ENCODE data around the gene CEP112. TPM values are rescaled to one million over a fixed set of nuclear protein-coding genes. Genes with fewer than 3 reads are reported as not detected.

Gene CEP112
- total and polyA plus RNA-seq, 2 of the 13 experiments (the other 11 are each of a cell fraction or from before 2014, with no cell fraction given) = 1.2 to 3.4 TPM

DNA sequence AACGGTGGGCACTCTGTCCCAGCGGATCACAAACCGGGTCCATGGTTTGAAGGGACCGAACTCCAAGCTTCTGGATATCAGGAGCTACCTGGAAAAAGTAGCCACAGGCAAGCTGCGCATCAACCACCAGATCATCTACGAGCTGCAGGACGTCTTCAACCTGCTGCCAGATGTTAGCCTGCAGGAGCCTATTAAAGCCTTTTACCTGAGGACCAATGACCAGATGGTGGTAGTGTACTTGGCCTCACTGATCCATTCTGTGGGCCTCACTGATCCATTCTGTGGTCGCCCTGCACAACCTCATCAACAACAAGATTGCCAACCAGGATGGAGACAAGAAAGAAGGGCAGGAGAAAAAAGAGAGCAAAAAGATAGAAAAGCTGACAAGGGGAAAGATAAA, 6.3 kb upstream of the CEP112 start:
- Histone ChIP-seq H3K27me3 (ENCODE audit: control insufficient read depth in 1 of 2, insufficient read depth in 2 of 2, low read length in 2 of 2) (no peaks in the 10 kb centered on the region), H3K4me2 (ENCODE audit: low read depth, low read length) (no peak overlapping the region), H3K79me2 (ENCODE audit: insufficient read depth, low read length) (no peaks in the 10 kb centered on the region), H3K9ac (ENCODE audit: insufficient read depth, low read depth, low read length) (no peak overlapping the region), H4K20me1 (ENCODE audit: insufficient read depth, low read length) (no peaks in the 10 kb centered on the region), H3K27ac (ENCODE audit: extremely low read length, insufficient read depth, low read length) (no peak overlapping the region), H3K4me1 (ENCODE audit: insufficient read depth, low read length) (peaks cover 16% of the 10 kb centered on the region), H2AFZ (ENCODE audit: low read length) (no peak overlapping the region), H3K9me3 (ENCODE audit: low read length) (no peaks in the 10 kb centered on the region), H3K4me3 (replicated peaks in 1 of 3; ENCODE audit: insufficient read depth in 1 of 3, low read depth in 2 of 3, low read length in 3 of 3) (no peak overlapping the region), H3K36me3 (replicated peaks in 1 of 2; ENCODE audit: control insufficient read depth in 1 of 2, insufficient read depth in 2 of 2, low read length in 2 of 2) (no peaks in the 10 kb centered on the region)
- no peak for FAIRE-seq
- ATAC-seq = no peak
- BruUV-seq (replicated peaks) = no TSS peak
- ChIA-PET CTCF (ENCODE audit: low intra/inter-chr PET ratio, low total read pairs) (no interaction called here), POLR2A (no interaction called here)
- no peak for TF ChIP-seq ZNF788 (CRISPR knock-in tag; IDR thresholded peaks at IDR 0.05; ENCODE audit: borderline replicate concordance)
- TF ChIP-seq ZNF124 (CRISPR knock-in tag; IDR thresholded peaks at IDR 0.05) = peak; percentile 93
- WGBS (ENCODE audit: low lambda C conversion rate) = 79% methylated on average over 8 of the region's 8 CpGs
- DNase-seq (ENCODE audit: low spot score) = no peak
- in situ Hi-C loops (cut with HindIII; ENCODE audit: extremely low pct_ligation_motif_present, low pct_unique_long_range_greater_than_20kb) (loop anchor here (10.0 kb wide), 1 partner anchor 707 kb away; no protein-coding TSS in a partner anchor), intact Hi-C loops (cut with micrococcal nuclease; ENCODE audit: unreplicated experiment) (no loop called here)

GRCh38 chr17:66192378-66192687, 400 bp upstream of the CEP112 start:
- WGBS (ENCODE audit: low lambda C conversion rate) = 3% methylated on average over 10 of the region's 10 CpGs
- Histone ChIP-seq H3K4me2 (ENCODE audit: low read depth, low read length) (peak overlapping the region; percentile 92), H3K9ac (ENCODE audit: insufficient read depth, low read depth, low read length) (no peak overlapping the region), H3K27ac (ENCODE audit: extremely low read length, insufficient read depth, low read length) (no peak overlapping the region), H3K36me3 (replicated peaks in 1 of 2; ENCODE audit: control insufficient read depth in 1 of 2, insufficient read depth in 2 of 2, low read length in 2 of 2) (no peaks in the 10 kb centered on the region), H3K9me3 (ENCODE audit: low read length) (no peaks in the 10 kb centered on the region), H3K4me1 (ENCODE audit: insufficient read depth, low read length) (peaks cover 23% of the 10 kb centered on the region), H3K79me2 (ENCODE audit: insufficient read depth, low read length) (peaks cover 3% of the 10 kb centered on the region), H3K4me3 (replicated peaks in 1 of 3; ENCODE audit: insufficient read depth in 1 of 3, low read depth in 2 of 3, low read length in 3 of 3) (peak overlapping the region; percentile 78 to 86 (median 79)), H3K27me3 (ENCODE audit: control insufficient read depth in 1 of 2, insufficient read depth in 2 of 2, low read length in 2 of 2) (no peaks in the 10 kb centered on the region; a peak in 1 of 5 replicates), H4K20me1 (ENCODE audit: insufficient read depth, low read length) (no peaks in the 10 kb centered on the region), H2AFZ (ENCODE audit: low read length) (no peak overlapping the region)
- DNase-seq (ENCODE audit: low spot score) (no peak), ATAC-seq (no peak), FAIRE-seq (peak; percentile 15)
- in situ Hi-C loops (cut with HindIII; ENCODE audit: extremely low pct_ligation_motif_present, low pct_unique_long_range_greater_than_20kb) = loop anchor here (10.0 kb wide), 1 partner anchor 712 kb away; no protein-coding TSS in a partner anchor
- BruUV-seq (replicated peaks) = no TSS peak
- ChIA-PET CTCF (ENCODE audit: low intra/inter-chr PET ratio, low total read pairs) (no interaction called here), POLR2A (no interaction called here)
- intact Hi-C loops (cut with micrococcal nuclease; ENCODE audit: unreplicated experiment) = no loop called here
- TF ChIP-seq, protein P1, sequence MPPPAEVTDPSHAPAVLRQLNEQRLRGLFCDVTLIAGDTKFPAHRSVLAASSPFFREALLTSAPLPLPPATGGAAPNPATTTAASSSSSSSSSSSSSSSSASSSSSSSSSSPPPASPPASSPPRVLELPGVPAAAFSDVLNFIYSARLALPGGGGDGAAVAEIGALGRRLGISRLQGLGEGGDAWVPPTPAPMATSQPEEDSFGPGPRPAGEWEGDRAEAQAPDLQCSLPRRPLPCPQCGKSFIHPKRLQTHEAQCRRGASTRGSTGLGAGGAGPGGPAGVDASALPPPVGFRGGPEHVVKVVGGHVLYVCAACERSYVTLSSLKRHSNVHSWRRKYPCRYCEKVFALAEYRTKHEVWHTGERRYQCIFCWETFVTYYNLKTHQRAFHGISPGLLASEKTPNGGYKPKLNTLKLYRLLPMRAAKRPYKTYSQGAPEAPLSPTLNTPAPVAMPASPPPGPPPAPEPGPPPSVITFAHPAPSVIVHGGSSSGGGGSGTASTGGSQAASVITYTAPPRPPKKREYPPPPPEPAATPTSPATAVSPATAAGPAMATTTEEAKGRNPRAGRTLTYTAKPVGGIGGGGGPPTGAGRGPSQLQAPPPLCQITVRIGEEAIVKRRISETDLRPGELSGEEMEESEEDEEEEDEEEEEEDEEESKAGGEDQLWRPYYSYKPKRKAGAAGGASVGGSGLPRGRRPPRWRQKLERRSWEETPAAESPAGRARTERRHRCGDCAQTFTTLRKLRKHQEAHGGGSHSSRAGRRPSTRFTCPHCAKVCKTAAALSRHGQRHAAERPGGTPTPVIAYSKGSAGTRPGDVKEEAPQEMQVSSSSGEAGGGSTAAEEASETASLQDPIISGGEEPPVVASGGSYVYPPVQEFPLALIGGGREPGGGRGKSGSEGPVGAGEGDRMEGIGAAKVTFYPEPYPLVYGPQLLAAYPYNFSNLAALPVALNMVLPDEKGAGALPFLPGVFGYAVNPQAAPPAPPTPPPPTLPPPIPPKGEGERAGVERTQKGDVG (CRISPR knock-in tag; IDR thresholded peaks at IDR 0.05; ENCODE audit: borderline replicate concordance) = no peak
- TF ChIP-seq MEIS2 (CRISPR knock-in tag; IDR thresholded peaks at IDR 0.05) = no peak
- 0 out of 2 replicates have a peak, but pooled peaks have one; percentile 2 for TF ChIP-seq SOX5 (CRISPR knock-in tag; IDR thresholded peaks at IDR 0.05; ENCODE audit: borderline replicate concordance)
- TF ChIP-seq PHB2 (IDR thresholded peaks at IDR 0.05; ENCODE audit: partially characterized antibody) = no peak
- TF ChIP-seq, protein P2, sequence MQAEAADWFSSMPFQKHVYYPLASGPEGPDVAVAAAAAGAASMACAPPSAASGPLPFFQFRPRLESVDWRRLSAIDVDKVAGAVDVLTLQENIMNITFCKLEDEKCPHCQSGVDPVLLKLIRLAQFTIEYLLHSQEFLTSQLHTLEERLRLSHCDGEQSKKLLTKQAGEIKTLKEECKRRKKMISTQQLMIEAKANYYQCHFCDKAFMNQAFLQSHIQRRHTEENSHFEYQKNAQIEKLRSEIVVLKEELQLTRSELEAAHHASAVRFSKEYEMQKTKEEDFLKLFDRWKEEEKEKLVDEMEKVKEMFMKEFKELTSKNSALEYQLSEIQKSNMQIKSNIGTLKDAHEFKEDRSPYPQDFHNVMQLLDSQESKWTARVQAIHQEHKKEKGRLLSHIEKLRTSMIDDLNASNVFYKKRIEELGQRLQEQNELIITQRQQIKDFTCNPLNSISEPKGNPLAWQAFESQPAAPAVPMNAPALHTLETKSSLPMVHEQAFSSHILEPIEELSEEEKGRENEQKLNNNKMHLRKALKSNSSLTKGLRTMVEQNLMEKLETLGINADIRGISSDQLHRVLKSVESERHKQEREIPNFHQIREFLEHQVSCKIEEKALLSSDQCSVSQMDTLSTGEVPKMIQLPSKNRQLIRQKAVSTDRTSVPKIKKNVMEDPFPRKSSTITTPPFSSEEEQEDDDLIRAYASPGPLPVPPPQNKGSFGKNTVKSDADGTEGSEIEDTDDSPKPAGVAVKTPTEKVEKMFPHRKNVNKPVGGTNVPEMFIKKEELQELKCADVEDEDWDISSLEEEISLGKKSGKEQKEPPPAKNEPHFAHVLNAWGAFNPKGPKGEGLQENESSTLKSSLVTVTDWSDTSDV (CRISPR knock-in tag; IDR thresholded peaks at IDR 0.05) = no peak

Measured in HepG2 (cell line).